ENCODE results near the gene DEPP1.

The DEPP1 gene

GRCh38 chr10:45006276-45007030, 27.8 kb upstream of the DEPP1 start:
- no peak overlapping the region for H3K9ac ChIP-seq

GRCh38 chr10:45005284-45005683, 26.7 kb upstream of the DEPP1 start:
- Histone ChIP-seq H3K4me1 (peaks cover 5% of the 10 kb centered on the region), H3K4me2 (ENCODE audit: low read length) (no peak overlapping the region), H3K27me3 (ENCODE audit: control insufficient read depth, insufficient read depth, low read length) (no peaks in the 10 kb centered on the region), H3K9ac (no peak overlapping the region), H2AFZ (no peak overlapping the region), H3K4me3 (ENCODE audit: low read depth, low read length) (no peak overlapping the region), H3K27ac (no peak overlapping the region), H3K79me2 (no peaks in the 10 kb centered on the region), H3K9me3 (ENCODE audit: control insufficient read depth, low read length) (no peaks in the 10 kb centered on the region), H3K36me3 (ENCODE audit: control insufficient read depth, insufficient read depth, low read length) (no peaks in the 10 kb centered on the region)
- TF ChIP-seq CTCF (IDR thresholded peaks at IDR 0.05): no peak

More at GRCh38 chr10:45006276-45007030, 27.8 kb upstream of the DEPP1 start:
- H3K4me1 ChIP-seq: peaks cover 5% of the 10 kb centered on the region
- H3K79me2 ChIP-seq: no peaks in the 10 kb centered on the region
- H3K27me3 ChIP-seq (ENCODE audit: control insufficient read depth, insufficient read depth, low read length): no peaks in the 10 kb centered on the region
- H3K4me2 ChIP-seq (ENCODE audit: low read length): no peak overlapping the region
- no peak overlapping the region for H2AFZ ChIP-seq
- no peak overlapping the region for H3K27ac ChIP-seq
- no peaks in the 10 kb centered on the region for H3K9me3 ChIP-seq (ENCODE audit: control insufficient read depth, low read length)
- H3K36me3 ChIP-seq (ENCODE audit: control insufficient read depth, insufficient read depth, low read length): no peaks in the 10 kb centered on the region
- TF ChIP-seq CTCF (IDR thresholded peaks at IDR 0.05): no peak
- no peak overlapping the region for H3K4me3 ChIP-seq (ENCODE audit: low read depth, low read length)

GRCh38 chr10:45004661-45005060, 26.1 kb upstream of the DEPP1 start:
- H3K79me2 ChIP-seq: no peaks in the 10 kb centered on the region
- no peak overlapping the region for H3K4me3 ChIP-seq (ENCODE audit: low read depth, low read length)
- H3K27me3 ChIP-seq (ENCODE audit: control insufficient read depth, insufficient read depth, low read length): no peaks in the 10 kb centered on the region
- no peaks in the 10 kb centered on the region for H3K36me3 ChIP-seq (ENCODE audit: control insufficient read depth, insufficient read depth, low read length)
- H3K4me2 ChIP-seq (ENCODE audit: low read length): no peak overlapping the region
- TF ChIP-seq CTCF (IDR thresholded peaks at IDR 0.05): no peak
- no peak overlapping the region for H2AFZ ChIP-seq
- H3K9ac ChIP-seq: no peak overlapping the region
- no peaks in the 10 kb centered on the region for H3K9me3 ChIP-seq (ENCODE audit: control insufficient read depth, low read length)
- peaks cover 5% of the 10 kb centered on the region for H3K4me1 ChIP-seq
- H3K27ac ChIP-seq: no peak overlapping the region

- H3K27me3 ChIP-seq (ENCODE audit: control insufficient read depth, insufficient read depth, low read length): no peaks in the 10 kb centered on the region
- H3K4me3 ChIP-seq (ENCODE audit: low read depth, low read length): no peak overlapping the region
- H3K79me2 ChIP-seq: no peaks in the 10 kb centered on the region
- H3K36me3 ChIP-seq (ENCODE audit: control insufficient read depth, insufficient read depth, low read length): no peaks in the 10 kb centered on the region
- H3K27ac ChIP-seq: no peak overlapping the region
- no peak overlapping the region for H3K9ac ChIP-seq
- H3K4me1 ChIP-seq: peaks cover 3% of the 10 kb centered on the region
- H3K9me3 ChIP-seq (ENCODE audit: control insufficient read depth, low read length): no peaks in the 10 kb centered on the region
- H3K4me2 ChIP-seq (ENCODE audit: low read length): no peak overlapping the region
- no peak overlapping the region for H2AFZ ChIP-seq
- no peak for TF ChIP-seq CTCF (IDR thresholded peaks at IDR 0.05)
Observed at GRCh38 chr10:45003432-45004000, 24.9 kb upstream of the DEPP1 start.
